Activated CD8-positive, alpha-beta T cell treated with anti-CD3 and anti-CD28 coated beads for 36 hours (primary cell): ENCODE data around the gene DCHS1. TPM values are rescaled to one million over a fixed set of nuclear protein-coding genes. Genes with fewer than 3 reads are reported as not detected.

Experiments
- ATAC-seq: fragments of 200-7000 bp; cut with Tn5 transposase; one replicate; pipeline ENCODE4 v1.10.0; 2021; ENCODE audit warnings: mild to moderate bottlenecking, moderate library complexity
- CTCF ChIA-PET: fragments of 350-600 bp; sonication (Branson Sonifier 250); formaldehyde crosslinking; loops from one replicate; lab custom pipeline; 2021; ENCODE audit warnings: antibody characterized with exemption; lab: Charles Lee
- POLR2A ChIA-PET: fragments of 350-600 bp; sonication (Branson Sonifier 250); formaldehyde crosslinking; loops from one replicate; lab custom pipeline; 2021; ENCODE audit warnings: antibody characterized with exemption; lab: Charles Lee
- DNase-seq: peaks from one replicate; pipeline ENCODE4 v3.0.0-alpha.2; 2020
- H3K27ac Mint-ChIP-seq: one replicate; pipeline ENCODE4 v1.8.0; 2021; ENCODE audit warnings: mild to moderate bottlenecking, mixed read lengths
- H3K27me3 Mint-ChIP-seq: one replicate; pipeline ENCODE4 v1.8.0; 2021; ENCODE audit warnings: mixed read lengths
- H3K36me3 Mint-ChIP-seq: one replicate; pipeline ENCODE4 v1.8.0; 2021; ENCODE audit warnings: low read depth, mixed read lengths
- H3K4me1 Mint-ChIP-seq: one replicate; pipeline ENCODE4 v1.8.0; 2021; ENCODE audit warnings: low read depth, mixed read lengths
- H3K4me3 Mint-ChIP-seq: one replicate; pipeline ENCODE4 v1.8.0; 2021; ENCODE audit warnings: mild to moderate bottlenecking, moderate library complexity, mixed read lengths
- H3K9me3 Mint-ChIP-seq: one replicate; pipeline ENCODE4 v1.8.0; 2021; ENCODE audit warnings: mixed read lengths
- CTCF ChIP-seq: fragments of 200-600 bp; IDR thresholded peaks from one replicate; pipeline ENCODE4 v1.8.0; 2022; ENCODE audit warnings: antibody characterized with exemption, mild to moderate bottlenecking
- intact Hi-C: fragments of 100-400 bp; cut with micrococcal nuclease; formaldehyde crosslinking; loops from one replicate; pipeline ENCODE4 v1.10.0; 2022
- total RNA-seq, 2 experiments: library from RNA; stranded (reverse); gene quantifications; one replicate each; pipeline ENCODE4 v1.2.3, GENCODE V29; 2021

DCHS1 gene
- total RNA-seq, 2 experiments from 2014 or later: 1.6 TPM

GRCh38 chr11:6671991-6672390 is 16.4 kb upstream of the DCHS1 start:
- TF ChIP-seq CTCF: no peak
- POLR2A ChIA-PET: interaction anchor here (1.1 to 4.6 kb wide), 3 partner anchors 10 to 53 kb away, joined by 5 to 27 read pairs (median 6); partner anchors contain the start of genes MRPL17 and TPP1
- DNase-seq: no peak
- intact Hi-C loops: no loop called here
- no peaks in the 10 kb centered on the region for H3K27me3 Mint-ChIP-seq
- H3K4me1 Mint-ChIP-seq: peaks cover 59% of the 10 kb centered on the region
- H3K27ac Mint-ChIP-seq: no peak overlapping the region
- no peak overlapping the region for H3K4me3 Mint-ChIP-seq
- CTCF ChIA-PET: interaction anchor here (1.0 to 3.3 kb wide), 9 partner anchors 9 to 141 kb away, joined by 3 to 21 read pairs (median 4); partner anchors contain the start of genes MRPL17 and TPP1
- no peaks in the 10 kb centered on the region for H3K9me3 Mint-ChIP-seq
- no peak for ATAC-seq
- peaks cover 2% of the 10 kb centered on the region for H3K36me3 Mint-ChIP-seq

DNA sequence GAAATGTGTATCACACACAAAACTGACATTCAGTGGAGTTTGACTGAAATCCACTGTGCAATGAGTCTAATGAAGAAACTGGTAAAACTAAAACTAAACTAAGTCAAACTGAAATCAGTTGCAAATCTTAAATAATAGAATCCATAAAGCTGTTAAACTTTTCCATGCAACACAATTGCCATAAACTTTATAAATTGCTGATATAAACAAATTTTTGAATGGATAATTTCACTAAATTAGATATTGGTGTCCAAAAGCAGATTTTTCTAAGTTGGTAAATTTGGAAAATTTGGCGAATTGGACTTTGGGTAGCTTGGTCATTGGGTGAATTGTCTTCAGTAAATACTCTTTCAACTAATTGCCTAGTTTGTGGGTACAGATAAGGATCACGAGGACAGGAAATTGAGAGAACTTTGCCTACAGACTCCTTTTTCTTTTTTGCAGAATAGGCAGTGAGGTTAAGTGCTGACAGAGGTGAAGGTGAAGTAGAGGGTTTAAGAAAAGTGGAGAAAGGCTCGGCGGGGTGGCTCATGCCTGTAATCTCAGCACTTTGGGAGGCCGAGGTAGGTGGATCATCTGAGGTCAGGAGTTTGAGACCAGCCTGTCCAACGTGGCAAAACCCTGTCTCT is 14.7 kb upstream of the DCHS1 start:
- Mint-ChIP-seq H3K36me3 (peaks cover 2% of the 10 kb centered on the region), H3K4me1 (peaks cover 68% of the 10 kb centered on the region), H3K27ac (no peak overlapping the region), H3K4me3 (no peak overlapping the region), H3K9me3 (no peaks in the 10 kb centered on the region), H3K27me3 (no peaks in the 10 kb centered on the region)
- POLR2A ChIA-PET: interaction anchor here (4.6 kb wide), 1 partner anchor 11 kb away, joined by 27 read pairs; the partner anchor contains the start of gene MRPL17
- no peak for TF ChIP-seq CTCF
- CTCF ChIA-PET: interaction anchor here (0.8 to 2.2 kb wide), 5 partner anchors 8 to 291 kb away, joined by 3 to 5 read pairs (median 3); partner anchors contain the start of gene MRPL17
- ATAC-seq (no peak), DNase-seq (no peak)
- intact Hi-C loops: no loop called here

DNA sequence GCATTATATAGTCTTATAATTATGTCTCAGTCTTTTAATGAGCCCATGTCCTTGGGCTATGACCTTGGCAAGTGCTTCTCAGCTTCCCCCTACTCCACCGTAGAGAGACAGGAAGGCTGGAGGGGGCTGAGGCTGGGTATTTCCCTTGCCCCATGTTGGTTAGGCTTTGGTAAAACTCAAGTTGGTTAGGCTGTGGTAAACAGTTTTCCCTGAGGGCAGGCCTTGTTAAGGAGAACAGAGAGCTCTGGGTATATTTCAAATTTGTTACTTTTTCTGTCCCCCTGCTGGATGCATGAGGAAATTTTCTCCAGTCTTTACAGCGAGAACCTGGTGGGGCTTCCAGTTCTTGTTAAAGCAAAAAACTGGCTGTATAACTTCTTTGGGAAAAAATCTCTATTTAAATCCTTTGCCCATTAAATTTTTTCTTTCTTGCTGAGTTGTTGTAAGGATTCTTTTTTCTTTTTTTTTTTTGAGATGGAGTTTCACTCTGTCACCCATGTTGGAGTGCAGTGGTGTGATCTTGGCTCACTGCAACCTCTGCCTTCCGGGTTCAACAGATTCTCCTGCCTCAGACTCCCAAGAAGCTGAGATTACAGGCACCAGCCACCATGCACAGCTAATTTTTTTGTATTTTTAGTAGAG is 12.2 kb upstream of the DCHS1 start:
- peak; percentile 78 for ATAC-seq
- H3K4me3 Mint-ChIP-seq: no peak overlapping the region
- H3K4me1 Mint-ChIP-seq: peaks cover 57% of the 10 kb centered on the region
- no peaks in the 10 kb centered on the region for H3K9me3 Mint-ChIP-seq
- ChIA-PET CTCF (interaction anchor here (0.7 to 3.2 kb wide), 25 partner anchors 8 to 289 kb away, joined by 3 to 23 read pairs (median 5); partner anchors contain the start of genes ILK, MRPL17, TAF10 and TPP1), POLR2A (interaction anchor here (0.9 to 1.9 kb wide), 9 partner anchors 9 to 72 kb away, joined by 3 to 7 read pairs (median 4); partner anchors contain the start of genes TAF10 and TPP1)
- peak; percentile 59 for DNase-seq
- intact Hi-C loops: no loop called here
- H3K36me3 Mint-ChIP-seq: peaks cover 2% of the 10 kb centered on the region
- peak overlapping the region; percentile 73 for H3K27ac Mint-ChIP-seq
- TF ChIP-seq CTCF: peak; percentile 75
- H3K27me3 Mint-ChIP-seq: no peaks in the 10 kb centered on the region

DNA sequence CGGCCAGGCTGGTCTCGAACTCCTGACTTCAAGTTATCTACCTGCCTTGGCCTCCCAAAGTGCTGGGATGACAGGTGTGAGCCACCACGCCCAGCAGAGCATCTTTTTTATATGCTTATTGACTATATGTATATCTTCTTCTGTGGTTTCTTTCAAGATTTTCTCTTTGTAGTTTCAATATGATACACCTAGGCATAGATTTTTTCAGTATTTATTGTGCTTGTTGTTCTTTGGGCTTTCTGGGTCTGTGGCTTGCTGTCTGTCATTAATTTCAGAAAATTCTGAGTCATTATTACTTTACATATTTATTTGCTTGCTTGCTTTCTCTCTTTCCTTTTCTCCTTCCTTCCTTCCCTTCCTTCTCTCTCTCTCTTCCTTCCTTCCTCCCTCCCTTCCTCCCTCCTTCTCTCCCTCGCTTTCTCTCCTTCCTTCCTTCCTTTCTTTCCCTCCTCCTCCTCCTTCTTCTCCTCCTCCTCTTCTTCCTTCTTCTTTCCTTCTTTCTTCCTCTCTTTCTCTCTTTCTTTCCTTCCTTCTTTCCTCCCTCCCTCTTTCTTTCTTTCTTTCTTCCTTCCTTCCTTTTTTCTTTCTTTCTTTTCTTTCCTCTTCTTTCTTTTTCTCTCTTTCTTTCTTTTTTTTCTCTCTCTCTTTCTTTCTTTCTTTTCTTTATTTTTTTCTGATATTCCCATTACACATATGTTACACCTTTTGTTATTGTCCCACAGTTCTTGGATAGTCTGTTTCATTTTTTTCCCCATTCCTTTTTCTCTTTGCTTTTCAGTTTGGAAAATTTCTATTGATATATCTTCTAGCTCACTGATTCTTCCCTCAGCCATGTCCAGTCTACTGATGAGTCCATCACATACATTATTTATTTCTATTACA is 10.9 kb upstream of the DCHS1 start:
- Mint-ChIP-seq H3K27me3 (no peaks in the 10 kb centered on the region), H3K4me3 (no peak overlapping the region), H3K4me1 (peaks cover 44% of the 10 kb centered on the region), H3K9me3 (no peaks in the 10 kb centered on the region), H3K36me3 (no peaks in the 10 kb centered on the region), H3K27ac (peak overlapping the region; percentile 44)
- TF ChIP-seq CTCF: peak; percentile 40
- peak; percentile 51 for ATAC-seq
- intact Hi-C loops: no loop called here
- CTCF ChIA-PET: interaction anchor here (1.0 to 3.2 kb wide), 12 partner anchors 9 to 287 kb away, joined by 3 to 23 read pairs (median 6); partner anchors contain the start of genes ILK, TAF10 and TPP1
- POLR2A ChIA-PET: interaction anchor here (0.9 to 1.7 kb wide), 3 partner anchors 15 to 70 kb away, joined by 3 to 6 read pairs (median 4); partner anchors contain the start of gene TAF10
- peak; percentile 34 for DNase-seq
